ENCODE results near the gene HDDC2.

Gene HDDC2

GRCh38 chr6:125301435-125302391 lies at the start of gene HDDC2:
TSS of gene HDDC2 (minus strand) at chr6:125301967. CDS start at chr6:125301932, 35 bp downstream.
- H4K20me1 ChIP-seq (ENCODE audit: control insufficient read depth, insufficient read depth, low read depth, low read length) = no peaks in the 10 kb centered on the region
- TF ChIP-seq CTCF (IDR thresholded peaks at IDR 0.05; ENCODE audit: low read depth, low read length, poor library complexity, severe bottlenecking) = no peak
- no peak for TF ChIP-seq EZH2phosphoT487 (IDR thresholded peaks at IDR 0.05; ENCODE audit: borderline replicate concordance, low read length)
- peak within 1 kb of the TSS; percentile 94 for H3K4me3 ChIP-seq (ENCODE audit: low read length)
- H3K36me3 ChIP-seq (ENCODE audit: control insufficient read depth, low read length) = peaks cover 45% of the 10 kb centered on the region
- no peaks in the 10 kb centered on the region for H3K9me2 ChIP-seq (replicated peaks; ENCODE audit: control insufficient read depth, low read length)
- peaks cover 23% of the 10 kb centered on the region for H3K4me1 ChIP-seq (ENCODE audit: control insufficient read depth, low read length)
- H3F3A ChIP-seq (ENCODE audit: control insufficient read depth, insufficient read depth) = peaks cover 11% of the 10 kb centered on the region
- peak within 1 kb of the TSS; percentile 65 for H3K27ac ChIP-seq (ENCODE audit: low read depth, low read length)
- H3K27me3 ChIP-seq (ENCODE audit: control insufficient read depth, low read length) = peaks cover 3% of the 10 kb centered on the region; the same call in 1 of the 2 replicates
- no peaks in the 10 kb centered on the region for H3K9me3 ChIP-seq (ENCODE audit: control insufficient read depth, insufficient read depth, low read length)
- peaks cover 48% of the 10 kb centered on the region for H3K79me2 ChIP-seq (ENCODE audit: control insufficient read depth, low read length)
- peak within 1 kb of the TSS; percentile 80 for H3K4me2 ChIP-seq (ENCODE audit: low read length)

GRCh38 chr6:125346926-125347563 lies 45.3 kb upstream of the HDDC2 start:
- no peaks in the 10 kb centered on the region for H3K9me3 ChIP-seq (ENCODE audit: control insufficient read depth, insufficient read depth, low read length)
- peaks cover 3% of the 10 kb centered on the region for H3F3A ChIP-seq (ENCODE audit: control insufficient read depth, insufficient read depth)
- H3K4me1 ChIP-seq (ENCODE audit: control insufficient read depth, low read length) = peaks cover 26% of the 10 kb centered on the region
- no peaks in the 10 kb centered on the region for H4K20me1 ChIP-seq (ENCODE audit: control insufficient read depth, insufficient read depth, low read depth, low read length)
- peak overlapping the region; percentile 80 for H3K4me3 ChIP-seq (ENCODE audit: low read length)
- H3K27ac ChIP-seq (ENCODE audit: low read depth, low read length) = peak overlapping the region; percentile 83
- H3K79me2 ChIP-seq (ENCODE audit: control insufficient read depth, low read length) = no peaks in the 10 kb centered on the region
- peak overlapping the region; percentile 99 for H3K4me2 ChIP-seq (ENCODE audit: low read length)
- TF ChIP-seq EZH2phosphoT487 (IDR thresholded peaks at IDR 0.05; ENCODE audit: borderline replicate concordance, low read length) = no peak
- TF ChIP-seq CTCF (IDR thresholded peaks at IDR 0.05; ENCODE audit: low read depth, low read length, poor library complexity, severe bottlenecking) = no peak
- H3K27me3 ChIP-seq (ENCODE audit: control insufficient read depth, low read length) = no peaks in the 10 kb centered on the region
- no peaks in the 10 kb centered on the region for H3K36me3 ChIP-seq (ENCODE audit: control insufficient read depth, low read length)
- H3K9me2 ChIP-seq (replicated peaks; ENCODE audit: control insufficient read depth, low read length) = no peaks in the 10 kb centered on the region

- no peaks in the 10 kb centered on the region for H3K79me2 ChIP-seq (ENCODE audit: control insufficient read depth, low read length)
- H3K9me2 ChIP-seq (replicated peaks; ENCODE audit: control insufficient read depth, low read length) = no peaks in the 10 kb centered on the region
- H3F3A ChIP-seq (ENCODE audit: control insufficient read depth, insufficient read depth) = peaks cover 3% of the 10 kb centered on the region
- no peak for TF ChIP-seq EZH2phosphoT487 (IDR thresholded peaks at IDR 0.05; ENCODE audit: borderline replicate concordance, low read length)
- TF ChIP-seq CTCF (IDR thresholded peaks at IDR 0.05; ENCODE audit: low read depth, low read length, poor library complexity, severe bottlenecking) = no peak
- peak overlapping the region; percentile 83 for H3K27ac ChIP-seq (ENCODE audit: low read depth, low read length)
- H3K4me1 ChIP-seq (ENCODE audit: control insufficient read depth, low read length) = peaks cover 26% of the 10 kb centered on the region
- H4K20me1 ChIP-seq (ENCODE audit: control insufficient read depth, insufficient read depth, low read depth, low read length) = no peaks in the 10 kb centered on the region
- H3K4me2 ChIP-seq (ENCODE audit: low read length) = peak overlapping the region; percentile 99
- no peaks in the 10 kb centered on the region for H3K9me3 ChIP-seq (ENCODE audit: control insufficient read depth, insufficient read depth, low read length)
- H3K36me3 ChIP-seq (ENCODE audit: control insufficient read depth, low read length) = no peaks in the 10 kb centered on the region
- H3K27me3 ChIP-seq (ENCODE audit: control insufficient read depth, low read length) = no peaks in the 10 kb centered on the region
- H3K4me3 ChIP-seq (ENCODE audit: low read length) = peak overlapping the region; percentile 80
Measured at GRCh38 chr6:125346201-125346925, 44.6 kb upstream of the HDDC2 start.
